ENCODE data around the gene TCP1. TPM values are rescaled to one million over a fixed set of nuclear protein-coding genes. Genes with fewer than 3 reads are reported as not detected.
A peak's percentile ranks its signal among the peaks of the same experiment; 100 is the strongest.

Gene TCP1
- total and polyA plus RNA-seq, 9 of the 15 experiments (the other 6 are each of a cell fraction or from before 2014, with no cell fraction given), result 331 to 801 (median 645) TPM

DNA sequence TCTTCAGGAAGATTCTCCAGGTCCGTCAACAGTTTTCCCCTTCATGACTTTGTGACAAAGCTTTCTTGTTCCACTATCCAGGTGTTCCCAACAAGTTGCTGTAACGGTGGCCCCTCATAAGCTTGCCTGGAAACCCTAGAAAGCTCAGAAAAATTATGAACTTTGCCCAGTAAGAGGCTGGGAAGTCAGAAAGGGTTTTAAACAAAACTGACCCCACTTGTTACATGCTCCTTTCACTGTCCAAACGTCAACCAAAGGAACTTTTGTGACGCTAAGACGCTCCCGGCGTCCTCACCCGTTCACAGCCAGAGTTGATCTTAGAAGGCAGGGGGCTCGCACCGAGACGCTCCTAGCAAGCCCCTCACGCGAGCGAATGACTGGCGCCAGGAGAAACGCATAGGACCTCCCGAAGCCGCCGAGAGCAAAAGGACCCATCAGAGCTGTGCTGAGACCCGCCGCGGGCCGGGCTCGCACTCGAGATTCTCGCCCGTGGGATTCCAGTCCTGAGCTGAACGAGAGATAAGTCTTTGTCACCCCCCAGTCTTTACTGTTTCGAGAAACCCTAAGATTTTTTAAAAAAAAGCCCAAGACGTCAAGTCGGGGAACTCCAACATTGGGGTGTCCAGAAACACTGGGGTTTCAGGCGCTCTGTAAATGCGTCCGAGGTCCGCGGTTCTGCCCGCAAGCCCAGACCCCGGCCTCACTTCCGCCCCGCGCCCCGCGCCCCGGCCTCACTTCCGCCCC is 28.1 kb downstream of the TCP1 start (continued):
- TF ChIP-seq, protein P1, sequence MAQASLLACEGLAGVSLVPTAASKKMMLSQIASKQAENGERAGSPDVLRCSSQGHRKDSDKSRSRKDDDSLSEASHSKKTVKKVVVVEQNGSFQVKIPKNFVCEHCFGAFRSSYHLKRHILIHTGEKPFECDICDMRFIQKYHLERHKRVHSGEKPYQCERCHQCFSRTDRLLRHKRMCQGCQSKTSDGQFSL (CRISPR knock-in tag; IDR thresholded peaks at IDR 0.05), result peak; percentile 41; the same call in 1 of the 2 replicates
- TF ChIP-seq, protein P1 (tag; IDR thresholded peaks at IDR 0.05), result no peak
- TF ChIP-seq CHD2 (IDR thresholded peaks at IDR 0.05; ENCODE audit: low read depth, low read length) (peak; percentile 68), MCM7 (IDR thresholded peaks at IDR 0.05) (no peak), GABPA (tag; conservative IDR thresholded peaks at IDR 0.05; ENCODE audit: low read depth) (peak; percentile 96), MCM3 (IDR thresholded peaks at IDR 0.05) (no peak), RBM39 (optimal IDR thresholded peaks at IDR 0.05; ENCODE audit: low read depth, low read length) (no peak), GABPB1 (CRISPR knock-in tag; IDR thresholded peaks at IDR 0.05) (peak; percentile 15), SMARCC2 (IDR thresholded peaks at IDR 0.05; ENCODE audit: low read depth) (0 out of 2 replicates have a peak, but pooled peaks have one; percentile 23), SIN3B (IDR thresholded peaks at IDR 0.05; ENCODE audit: low read depth) (no peak), HDGF (IDR thresholded peaks at IDR 0.05) (no peak), HCFC1 (IDR thresholded peaks at IDR 0.05; ENCODE audit: low read depth, low read length) (peak; percentile 28), ZNF766 (CRISPR knock-in tag; conservative IDR thresholded peaks at IDR 0.05) (0 out of 2 replicates have a peak, but pooled peaks have one; percentile 31), ZNF212 (CRISPR knock-in tag; IDR thresholded peaks at IDR 0.05) (0 out of 2 replicates have a peak, but pooled peaks have one; percentile 62), TGIF2 (CRISPR knock-in tag; IDR thresholded peaks at IDR 0.05) (0 out of 2 replicates have a peak, but pooled peaks have one; percentile 39)
- TF ChIP-seq, protein P2, sequence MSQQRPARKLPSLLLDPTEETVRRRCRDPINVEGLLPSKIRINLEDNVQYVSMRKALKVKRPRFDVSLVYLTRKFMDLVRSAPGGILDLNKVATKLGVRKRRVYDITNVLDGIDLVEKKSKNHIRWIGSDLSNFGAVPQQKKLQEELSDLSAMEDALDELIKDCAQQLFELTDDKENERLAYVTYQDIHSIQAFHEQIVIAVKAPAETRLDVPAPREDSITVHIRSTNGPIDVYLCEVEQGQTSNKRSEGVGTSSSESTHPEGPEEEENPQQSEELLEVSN (IDR thresholded peaks at IDR 0.05; ENCODE audit: borderline replicate concordance in 1 of 2, extremely low read depth in 1 of 2, insufficient read depth in 1 of 2, insufficient read length in 1 of 2, low read depth in 1 of 2, low read length in 1 of 2, poor library complexity in 1 of 2, severe bottlenecking in 1 of 2), result no peak
- TF ChIP-seq, protein P3, sequence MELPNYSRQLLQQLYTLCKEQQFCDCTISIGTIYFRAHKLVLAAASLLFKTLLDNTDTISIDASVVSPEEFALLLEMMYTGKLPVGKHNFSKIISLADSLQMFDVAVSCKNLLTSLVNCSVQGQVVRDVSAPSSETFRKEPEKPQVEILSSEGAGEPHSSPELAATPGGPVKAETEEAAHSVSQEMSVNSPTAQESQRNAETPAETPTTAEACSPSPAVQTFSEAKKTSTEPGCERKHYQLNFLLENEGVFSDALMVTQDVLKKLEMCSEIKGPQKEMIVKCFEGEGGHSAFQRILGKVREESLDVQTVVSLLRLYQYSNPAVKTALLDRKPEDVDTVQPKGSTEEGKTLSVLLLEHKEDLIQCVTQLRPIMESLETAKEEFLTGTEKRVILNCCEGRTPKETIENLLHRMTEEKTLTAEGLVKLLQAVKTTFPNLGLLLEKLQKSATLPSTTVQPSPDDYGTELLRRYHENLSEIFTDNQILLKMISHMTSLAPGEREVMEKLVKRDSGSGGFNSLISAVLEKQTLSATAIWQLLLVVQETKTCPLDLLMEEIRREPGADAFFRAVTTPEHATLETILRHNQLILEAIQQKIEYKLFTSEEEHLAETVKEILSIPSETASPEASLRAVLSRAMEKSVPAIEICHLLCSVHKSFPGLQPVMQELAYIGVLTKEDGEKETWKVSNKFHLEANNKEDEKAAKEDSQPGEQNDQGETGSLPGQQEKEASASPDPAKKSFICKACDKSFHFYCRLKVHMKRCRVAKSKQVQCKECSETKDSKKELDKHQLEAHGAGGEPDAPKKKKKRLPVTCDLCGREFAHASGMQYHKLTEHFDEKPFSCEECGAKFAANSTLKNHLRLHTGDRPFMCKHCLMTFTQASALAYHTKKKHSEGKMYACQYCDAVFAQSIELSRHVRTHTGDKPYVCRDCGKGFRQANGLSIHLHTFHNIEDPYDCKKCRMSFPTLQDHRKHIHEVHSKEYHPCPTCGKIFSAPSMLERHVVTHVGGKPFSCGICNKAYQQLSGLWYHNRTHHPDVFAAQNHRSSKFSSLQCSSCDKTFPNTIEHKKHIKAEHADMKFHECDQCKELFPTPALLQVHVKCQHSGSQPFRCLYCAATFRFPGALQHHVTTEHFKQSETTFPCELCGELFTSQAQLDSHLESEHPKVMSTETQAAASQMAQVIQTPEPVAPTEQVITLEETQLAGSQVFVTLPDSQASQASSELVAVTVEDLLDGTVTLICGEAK (IDR thresholded peaks at IDR 0.05), result peak; percentile 71
- TF ChIP-seq, protein P3 (CRISPR knock-in tag; IDR thresholded peaks at IDR 0.05), result no peak

Measured in K562 (cell line).